Measurements from ENCODE around the gene PDGFC.
"Not testable (repeated sequence)": the region's sequence is repeated elsewhere in the genome, so short reads cannot be mapped to it uniquely, and the experiment has no call there.

Gene PDGFC

GRCh38 chr4:156952078-156952759 lies 19.4 kb downstream of the PDGFC start:
- no peak for DNase-seq (ENCODE audit: low read depth in 1 of 2, low spot score in 1 of 2)

- DNase-seq (ENCODE audit: low read depth in 1 of 2, low spot score in 1 of 2): no peak
Measured at GRCh38 chr4:156950948-156951347, 20.7 kb downstream of the PDGFC start.

GRCh38 chr4:156950090-156950489 lies 21.5 kb downstream of the PDGFC start:
- DNase-seq (ENCODE audit: low read depth in 1 of 2, low spot score in 1 of 2): no peak

GRCh38 chr4:156949373-156949814 lies 22.2 kb downstream of the PDGFC start:
- no peak for DNase-seq (ENCODE audit: low read depth in 1 of 2, low spot score in 1 of 2)

- no peak for DNase-seq (ENCODE audit: low read depth in 1 of 2, low spot score in 1 of 2)
Measured at GRCh38 chr4:156948738-156949137, 22.9 kb downstream of the PDGFC start.

- DNase-seq (ENCODE audit: low read depth in 1 of 2, low spot score in 1 of 2): no peak
Measured at GRCh38 chr4:156948133-156948532, 23.5 kb downstream of the PDGFC start.

- DNase-seq (ENCODE audit: low read depth in 1 of 2, low spot score in 1 of 2): no peak
Measured at GRCh38 chr4:156946516-156947424, 24.8 kb downstream of the PDGFC start.

GRCh38 chr4:156945532-156945931 lies 26.1 kb downstream of the PDGFC start:
- DNase-seq (ENCODE audit: low read depth in 1 of 2, low spot score in 1 of 2): no peak

GRCh38 chr4:156942991-156943390 lies 28.6 kb downstream of the PDGFC start:
- DNase-seq (ENCODE audit: low read depth in 1 of 2, low spot score in 1 of 2): no peak

- DNase-seq (ENCODE audit: low read depth in 1 of 2, low spot score in 1 of 2): no peak
Measured at GRCh38 chr4:156941940-156942548, 29.6 kb downstream of the PDGFC start.

- DNase-seq (ENCODE audit: low read depth in 1 of 2, low spot score in 1 of 2): no peak
Measured at GRCh38 chr4:156939801-156940200, 31.8 kb downstream of the PDGFC start.

GRCh38 chr4:156939139-156939538 lies 32.5 kb downstream of the PDGFC start:
- no peak for DNase-seq (ENCODE audit: low read depth in 1 of 2, low spot score in 1 of 2)

- DNase-seq (ENCODE audit: low read depth in 1 of 2, low spot score in 1 of 2): no peak
Measured at GRCh38 chr4:156934259-156934635, 37.4 kb downstream of the PDGFC start.

- no peak for DNase-seq (ENCODE audit: low read depth in 1 of 2, low spot score in 1 of 2)
Measured at GRCh38 chr4:156933633-156934258, 37.9 kb downstream of the PDGFC start.

- DNase-seq (ENCODE audit: low read depth in 1 of 2, low spot score in 1 of 2): not testable (repeated sequence)
Measured at GRCh38 chr4:156932360-156932759, 39.2 kb downstream of the PDGFC start.

- DNase-seq (ENCODE audit: low read depth in 1 of 2, low spot score in 1 of 2): no peak
Measured at GRCh38 chr4:156931267-156931666, 40.3 kb downstream of the PDGFC start.

GRCh38 chr4:156929386-156930105 lies 42.1 kb downstream of the PDGFC start:
- DNase-seq (ENCODE audit: low read depth in 1 of 2, low spot score in 1 of 2): no peak

GRCh38 chr4:156924774-156925315 lies 46.8 kb downstream of the PDGFC start:
- DNase-seq (ENCODE audit: low read depth in 1 of 2, low spot score in 1 of 2): no peak

GRCh38 chr4:156923525-156923924 lies 48.1 kb downstream of the PDGFC start:
- no peak for DNase-seq (ENCODE audit: low read depth in 1 of 2, low spot score in 1 of 2)

- DNase-seq (ENCODE audit: low read depth in 1 of 2, low spot score in 1 of 2): no peak
Measured at GRCh38 chr4:156915221-156915620, 56.4 kb downstream of the PDGFC start.

- no peak for DNase-seq (ENCODE audit: low read depth in 1 of 2, low spot score in 1 of 2)
Measured at GRCh38 chr4:156913234-156913633, 58.4 kb downstream of the PDGFC start.

Data from activated T-helper 1 cell treated with anti-CD3 and anti-CD28 coated beads, Interleukin-2, amount 50 U/mL, for 16 hours (primary cell).